Measurements from ENCODE around the gene C1QTNF4. TPM values are rescaled to one million over a fixed set of nuclear protein-coding genes. Genes with fewer than 3 reads are reported as not detected.

The C1QTNF4 gene
- total RNA-seq, 4 donors from 2014 or later, result 0.68 to 7.8 (median 1.8) TPM

DNA sequence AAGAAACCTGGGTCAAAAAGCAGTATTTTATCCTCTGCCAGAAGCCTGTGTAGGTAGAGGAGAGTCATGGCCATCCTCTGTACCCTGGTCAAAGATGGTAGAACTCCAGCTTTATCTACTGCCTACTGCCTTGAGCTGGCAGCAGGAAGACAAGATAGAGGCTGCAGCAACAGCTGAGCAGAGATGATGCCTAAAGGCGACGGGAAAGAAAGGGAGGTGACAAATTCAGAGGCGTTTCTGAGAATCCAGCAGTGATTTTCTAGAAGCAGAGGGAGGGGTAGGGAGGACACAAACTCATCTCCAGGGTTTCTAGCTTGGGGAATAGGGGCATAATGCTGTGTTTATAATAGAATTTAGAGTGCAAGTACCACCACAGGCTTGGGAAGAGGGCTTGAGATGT lies 15.5 kb upstream of the C1QTNF4 start:
- Histone ChIP-seq H3K27me3 (no peaks in the 10 kb centered on the region), H3K4me1 (peaks cover 0 to 5% (median 0%) of the 10 kb centered on the region in 4 donors), H3K9me3 (no peaks in the 10 kb centered on the region), H3K4me3 (no peak overlapping the region), H3K36me3 (no peaks in the 10 kb centered on the region), H3K27ac (no peak overlapping the region)
- TF ChIP-seq POLR2AphosphoS5 (IDR thresholded peaks at IDR 0.05) (no peak), POLR2A (IDR thresholded peaks at IDR 0.05) (no peak), EP300 (IDR thresholded peaks at IDR 0.05; ENCODE audit: low read depth) (no peak)
- TF ChIP-seq, protein P1, sequence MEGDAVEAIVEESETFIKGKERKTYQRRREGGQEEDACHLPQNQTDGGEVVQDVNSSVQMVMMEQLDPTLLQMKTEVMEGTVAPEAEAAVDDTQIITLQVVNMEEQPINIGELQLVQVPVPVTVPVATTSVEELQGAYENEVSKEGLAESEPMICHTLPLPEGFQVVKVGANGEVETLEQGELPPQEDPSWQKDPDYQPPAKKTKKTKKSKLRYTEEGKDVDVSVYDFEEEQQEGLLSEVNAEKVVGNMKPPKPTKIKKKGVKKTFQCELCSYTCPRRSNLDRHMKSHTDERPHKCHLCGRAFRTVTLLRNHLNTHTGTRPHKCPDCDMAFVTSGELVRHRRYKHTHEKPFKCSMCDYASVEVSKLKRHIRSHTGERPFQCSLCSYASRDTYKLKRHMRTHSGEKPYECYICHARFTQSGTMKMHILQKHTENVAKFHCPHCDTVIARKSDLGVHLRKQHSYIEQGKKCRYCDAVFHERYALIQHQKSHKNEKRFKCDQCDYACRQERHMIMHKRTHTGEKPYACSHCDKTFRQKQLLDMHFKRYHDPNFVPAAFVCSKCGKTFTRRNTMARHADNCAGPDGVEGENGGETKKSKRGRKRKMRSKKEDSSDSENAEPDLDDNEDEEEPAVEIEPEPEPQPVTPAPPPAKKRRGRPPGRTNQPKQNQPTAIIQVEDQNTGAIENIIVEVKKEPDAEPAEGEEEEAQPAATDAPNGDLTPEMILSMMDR (IDR thresholded peaks at IDR 0.05), result no peak
- WGBS, 2 donors (ENCODE audit: low coverage in 1 of 2), result 71% methylated on average over 3 of the region's 3 CpGs; no CpG with 5 or more reads in 1 of the 2 donors
- intact Hi-C loops (cut with DNase I; ENCODE audit: low total_unique reads) (no loop called here), in situ Hi-C loops (cut with MboI; ENCODE audit: low pct_ligation_motif_present in 1 of 4, low pct_unique_long_range_greater_than_20kb in 1 of 4, low sequenced_read_pairs in 3 of 4) (no loop called here)
- no peak for DNase-seq

DNA sequence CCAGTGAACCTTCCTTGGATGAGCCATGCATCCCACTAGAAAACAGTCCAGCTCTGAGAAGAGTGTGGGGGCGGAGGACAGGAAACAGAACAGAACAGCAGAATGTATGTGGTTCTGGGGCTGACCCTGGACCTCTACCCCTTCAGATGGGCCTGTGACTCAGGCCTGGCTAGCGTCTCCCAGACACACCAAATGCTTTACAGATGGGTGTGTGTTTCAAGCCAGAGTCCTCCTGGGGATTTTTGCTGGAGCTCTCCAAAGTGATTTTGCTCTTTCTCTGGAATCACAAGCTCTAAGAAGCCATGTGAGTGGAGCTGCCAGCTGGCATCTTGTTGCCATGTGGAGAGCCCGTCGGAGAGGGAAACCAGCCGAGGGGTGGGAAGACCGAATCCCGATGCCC lies 13.2 kb upstream of the C1QTNF4 start:
- Histone ChIP-seq H3K4me3 (no peak overlapping the region), H3K9me3 (no peaks in the 10 kb centered on the region), H3K27me3 (no peaks in the 10 kb centered on the region), H3K36me3 (no peaks in the 10 kb centered on the region), H3K27ac (no peak overlapping the region), H3K4me1 (peaks cover 0 to 5% (median 0%) of the 10 kb centered on the region in 4 donors)
- DNase-seq, result no peak
- intact Hi-C loops (cut with DNase I; ENCODE audit: low total_unique reads), result no loop called here
- in situ Hi-C loops (cut with MboI; ENCODE audit: low pct_ligation_motif_present in 1 of 4, low pct_unique_long_range_greater_than_20kb in 1 of 4, low sequenced_read_pairs in 3 of 4), result no loop called here
- 67 to 78% methylated on average over 1 to 7 of the region's 7 CpGs for WGBS, 2 donors (ENCODE audit: low coverage in 1 of 2)
- TF ChIP-seq, protein P1 (IDR thresholded peaks at IDR 0.05), result no peak
- TF ChIP-seq POLR2AphosphoS5 (IDR thresholded peaks at IDR 0.05) (no peak), POLR2A (IDR thresholded peaks at IDR 0.05) (no peak), EP300 (IDR thresholded peaks at IDR 0.05; ENCODE audit: low read depth) (no peak)

DNA sequence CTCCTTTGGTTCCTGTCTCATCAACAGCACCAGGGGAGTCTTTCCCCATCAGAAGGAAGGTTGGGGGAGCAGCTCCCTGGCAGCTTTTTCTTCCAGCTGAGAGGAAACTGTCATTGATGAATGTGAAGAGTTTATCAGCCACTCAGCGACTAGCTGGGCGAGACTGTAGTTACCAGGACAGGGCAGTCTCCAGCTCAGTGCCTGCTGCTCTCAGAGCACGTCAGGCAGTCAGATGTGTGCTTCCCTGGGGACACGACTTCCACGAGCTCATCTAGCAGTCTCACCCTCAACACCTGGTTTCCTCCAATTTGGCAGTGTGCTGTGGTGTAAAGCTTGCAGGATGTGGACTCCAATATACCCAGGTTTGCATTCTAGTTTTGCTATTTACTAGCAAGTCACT lies 12.5 kb upstream of the C1QTNF4 start:
- no peak for DNase-seq
- no peak overlapping the region for H3K27ac ChIP-seq
- in situ Hi-C loops (cut with MboI; ENCODE audit: low pct_ligation_motif_present in 1 of 4, low pct_unique_long_range_greater_than_20kb in 1 of 4, low sequenced_read_pairs in 3 of 4), result no loop called here

DNA sequence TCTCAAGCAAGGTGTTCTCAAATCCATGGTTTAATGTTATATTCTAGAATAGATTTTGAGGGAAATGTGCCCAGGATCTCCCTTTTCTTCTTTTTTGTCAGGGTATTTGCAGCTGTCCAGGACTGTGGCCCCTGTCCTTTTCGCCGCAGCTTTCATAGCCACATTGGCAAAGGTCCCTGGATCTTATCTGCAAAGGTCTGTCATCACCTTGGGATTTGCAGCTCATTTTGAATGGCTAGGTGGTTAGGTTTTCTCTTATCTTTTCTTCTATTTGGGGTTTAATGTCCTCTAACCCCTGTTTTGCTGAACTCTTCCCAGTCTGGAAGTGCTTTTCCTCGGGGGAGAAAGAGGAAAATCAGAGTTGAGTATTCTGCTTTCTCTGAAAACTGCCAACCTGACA lies 11.7 kb upstream of the C1QTNF4 start:
- intact Hi-C loops (cut with DNase I; ENCODE audit: low total_unique reads) (no loop called here), in situ Hi-C loops (cut with MboI; ENCODE audit: low pct_ligation_motif_present in 1 of 4, low pct_unique_long_range_greater_than_20kb in 1 of 4, low sequenced_read_pairs in 3 of 4) (no loop called here)
- H3K27me3 ChIP-seq, result no peaks in the 10 kb centered on the region
- no peaks in the 10 kb centered on the region for H3K9me3 ChIP-seq
- WGBS, 2 donors (ENCODE audit: low coverage in 1 of 2), result 64 to 90% methylated on average over 1 to 3 of the region's 3 CpGs
- no peak for DNase-seq
- H3K4me1 ChIP-seq, result peaks cover 0 to under 1% (median 0%) of the 10 kb centered on the region in 4 donors
- H3K4me3 ChIP-seq, result no peak overlapping the region
- no peak overlapping the region for H3K27ac ChIP-seq
- TF ChIP-seq POLR2A (IDR thresholded peaks at IDR 0.05) (no peak), EP300 (IDR thresholded peaks at IDR 0.05; ENCODE audit: low read depth) (no peak), POLR2AphosphoS5 (IDR thresholded peaks at IDR 0.05) (no peak)
- TF ChIP-seq, protein P1 (IDR thresholded peaks at IDR 0.05), result no peak
- no peaks in the 10 kb centered on the region for H3K36me3 ChIP-seq

More for the DNA sequence above, 12.5 kb upstream of the C1QTNF4 start:
- Histone ChIP-seq H3K9me3 (no peaks in the 10 kb centered on the region), H3K4me3 (no peak overlapping the region), H3K36me3 (no peaks in the 10 kb centered on the region), H3K27me3 (no peaks in the 10 kb centered on the region), H3K4me1 (peaks cover 0 to 5% (median 0%) of the 10 kb centered on the region in 4 donors)
- TF ChIP-seq POLR2AphosphoS5 (IDR thresholded peaks at IDR 0.05) (no peak), EP300 (IDR thresholded peaks at IDR 0.05; ENCODE audit: low read depth) (no peak), POLR2A (IDR thresholded peaks at IDR 0.05) (no peak)
- TF ChIP-seq, protein P1 (IDR thresholded peaks at IDR 0.05), result no peak
- WGBS, 2 donors (ENCODE audit: low coverage in 1 of 2), result 51% methylated on average over 5 of the region's 5 CpGs; no CpG with 5 or more reads in 1 of the 2 donors
- intact Hi-C loops (cut with DNase I; ENCODE audit: low total_unique reads), result no loop called here

Measured in transverse colon (tissue), 4 donors.